HEK293T (cell line): ENCODE data around the gene GLT8D1.

ENCODE experiments used
- CTCF ChIA-PET: fragments of 350-600 bp; formaldehyde crosslinking; extraction: SDS; loops from one replicate; lab custom pipeline; 2021; ENCODE audit warnings: antibody characterized with exemption, inconsistent platforms; lab: Yijun Ruan, JAX
- POLR2A ChIA-PET: fragments of 350-600 bp; formaldehyde crosslinking; extraction: SDS; loops from one replicate; lab custom pipeline; 2020; ENCODE audit warnings: antibody characterized with exemption, inconsistent platforms; lab: Yijun Ruan, JAX
- DNase-seq: peaks from one replicate; pipeline ENCODE4 v3.0.0; 2012; ENCODE audit warnings: mixed read lengths; ENCODE audit errors: extremely low spot score
- ARNT ChIP-seq: fragments of 450-650 bp; IDR thresholded peaks from 2 replicates; pipeline ENCODE4 v1.6.1; 2017; ENCODE audit warnings: mild to moderate bottlenecking
- BHLHE40 ChIP-seq: fragments of 450-650 bp; IDR thresholded peaks from 2 replicates; pipeline ENCODE4 v1.6.1; 2016; ENCODE audit warnings: mild to moderate bottlenecking, moderate library complexity, borderline replicate concordance
- CTBP1 ChIP-seq: fragments of 450-650 bp; IDR thresholded peaks from 2 replicates; pipeline ENCODE4 v1.6.1; 2016; ENCODE audit warnings: borderline replicate concordance
- ELF4 ChIP-seq: fragments of 450-650 bp; IDR thresholded peaks from 2 replicates; pipeline ENCODE4 v1.6.1; 2017; ENCODE audit warnings: antibody characterized with exemption
- FOXA1 ChIP-seq: fragments of 450-650 bp; IDR thresholded peaks from 2 replicates; pipeline ENCODE4 v1.6.1; 2016; ENCODE audit warnings: mild to moderate bottlenecking
- FOXK2 ChIP-seq: fragments of 450-650 bp; IDR thresholded peaks from 2 replicates; pipeline ENCODE4 v1.6.1; 2016; ENCODE audit warnings: mild to moderate bottlenecking
- FOXM1 ChIP-seq: fragments of 450-650 bp; IDR thresholded peaks from 2 replicates; pipeline ENCODE4 v1.6.1; 2017; ENCODE audit warnings: mild to moderate bottlenecking, borderline replicate concordance
- HDGF ChIP-seq: fragments of 450-650 bp; IDR thresholded peaks from 2 replicates; pipeline ENCODE4 v1.6.1; 2017; ENCODE audit warnings: antibody characterized with exemption, borderline replicate concordance
- L3MBTL2 ChIP-seq: fragments of 450-650 bp; conservative IDR thresholded peaks from 2 replicates; pipeline ENCODE4 v1.6.1; 2016; ENCODE audit warnings: mild to moderate bottlenecking
- LEF1 ChIP-seq: fragments of 450-650 bp; IDR thresholded peaks from 2 replicates; pipeline ENCODE4 v1.6.1; 2017; ENCODE audit warnings: mild to moderate bottlenecking, borderline replicate concordance
- NFRKB ChIP-seq: fragments of 450-650 bp; IDR thresholded peaks from 2 replicates; pipeline ENCODE4 v1.6.1; 2016; ENCODE audit warnings: mild to moderate bottlenecking, moderate library complexity
- PKNOX1 ChIP-seq: fragments of 450-650 bp; IDR thresholded peaks from 2 replicates; pipeline ENCODE4 v1.6.1; 2016
- SP1 ChIP-seq: fragments of 450-650 bp; IDR thresholded peaks from 2 replicates; pipeline ENCODE4 v1.6.1; 2017
- SUZ12 ChIP-seq: fragments of 450-650 bp; IDR thresholded peaks from 2 replicates; pipeline ENCODE4 v1.6.1; 2016; ENCODE audit warnings: mild to moderate bottlenecking
- TARDBP ChIP-seq: fragments of 450-650 bp; IDR thresholded peaks from 2 replicates; pipeline ENCODE4 v1.6.1; 2016
- ZNF384 ChIP-seq: fragments of 450-650 bp; IDR thresholded peaks from 2 replicates; pipeline ENCODE4 v1.6.1; 2016

Gene GLT8D1

GRCh38 chr3:52651592-52651991 lies 54.0 kb downstream of the GLT8D1 start:
- CTCF ChIA-PET, result no interaction called here
- TF ChIP-seq L3MBTL2 (no peak), SP1 (no peak), PKNOX1 (no peak), SUZ12 (no peak), TARDBP (no peak), HDGF (no peak), LEF1 (no peak), FOXM1 (no peak), NFRKB (no peak), BHLHE40 (no peak), FOXK2 (no peak), ELF4 (no peak), ARNT (no peak), FOXA1 (no peak), ZNF384 (no peak), CTBP1 (no peak)
- DNase-seq, result no peak
- POLR2A ChIA-PET, result no interaction called here

GRCh38 chr3:52650439-52650838 lies 55.2 kb downstream of the GLT8D1 start:
- TF ChIP-seq SP1 (no peak), ARNT (no peak), TARDBP (no peak), LEF1 (no peak), FOXM1 (no peak), SUZ12 (no peak), PKNOX1 (no peak), FOXA1 (no peak), NFRKB (no peak), FOXK2 (no peak), L3MBTL2 (no peak), ZNF384 (no peak), HDGF (no peak), ELF4 (no peak), CTBP1 (no peak), BHLHE40 (no peak)
- ChIA-PET CTCF (no interaction called here), POLR2A (no interaction called here)
- DNase-seq, result no peak

- ChIA-PET POLR2A (no interaction called here), CTCF (no interaction called here)
- no peak for TF ChIP-seq ZNF384
- TF ChIP-seq HDGF, result no peak
- no peak for TF ChIP-seq ELF4
- TF ChIP-seq LEF1, result no peak
- no peak for TF ChIP-seq TARDBP
- TF ChIP-seq SUZ12, result no peak
- no peak for TF ChIP-seq L3MBTL2
- no peak for TF ChIP-seq FOXM1
- no peak for TF ChIP-seq BHLHE40
- no peak for TF ChIP-seq FOXK2
- TF ChIP-seq SP1, result no peak
- no peak for TF ChIP-seq CTBP1
- DNase-seq, result no peak
These were observed 56.0 kb downstream of the GLT8D1 start for GRCh38 chr3:52649461-52650210.

- ChIA-PET POLR2A (no interaction called here), CTCF (no interaction called here)
- DNase-seq, result no peak
- TF ChIP-seq SUZ12, result no peak
- TF ChIP-seq LEF1, result no peak
- no peak for TF ChIP-seq TARDBP
- TF ChIP-seq HDGF, result no peak
- no peak for TF ChIP-seq ELF4
- TF ChIP-seq PKNOX1, result no peak
- no peak for TF ChIP-seq FOXM1
- TF ChIP-seq FOXA1, result no peak
- no peak for TF ChIP-seq L3MBTL2
- no peak for TF ChIP-seq BHLHE40
- no peak for TF ChIP-seq ZNF384
These were observed 60.0 kb downstream of the GLT8D1 start for GRCh38 chr3:52645549-52645948.
